Stimulated activated CD4-positive, alpha-beta T cell treated with anti-CD3 and anti-CD28 coated beads, TNF-alpha, amount 100 ng/mL, for 4 hours (primary cell): Measurements from ENCODE around the gene XPNPEP2.
A peak's percentile ranks its signal among the peaks of the same experiment; 100 is the strongest.
"Not testable (repeated sequence)": the region's sequence is repeated elsewhere in the genome, so short reads cannot be mapped to it uniquely, and the experiment has no call there.

ENCODE experiments used
- DNase-seq, 3 experiments: peaks; one replicate each; pipeline ENCODE4 v3.0.0-alpha.2; 2020; ENCODE audit warnings: low read depth in 3 of 3

XPNPEP2 gene

DNA sequence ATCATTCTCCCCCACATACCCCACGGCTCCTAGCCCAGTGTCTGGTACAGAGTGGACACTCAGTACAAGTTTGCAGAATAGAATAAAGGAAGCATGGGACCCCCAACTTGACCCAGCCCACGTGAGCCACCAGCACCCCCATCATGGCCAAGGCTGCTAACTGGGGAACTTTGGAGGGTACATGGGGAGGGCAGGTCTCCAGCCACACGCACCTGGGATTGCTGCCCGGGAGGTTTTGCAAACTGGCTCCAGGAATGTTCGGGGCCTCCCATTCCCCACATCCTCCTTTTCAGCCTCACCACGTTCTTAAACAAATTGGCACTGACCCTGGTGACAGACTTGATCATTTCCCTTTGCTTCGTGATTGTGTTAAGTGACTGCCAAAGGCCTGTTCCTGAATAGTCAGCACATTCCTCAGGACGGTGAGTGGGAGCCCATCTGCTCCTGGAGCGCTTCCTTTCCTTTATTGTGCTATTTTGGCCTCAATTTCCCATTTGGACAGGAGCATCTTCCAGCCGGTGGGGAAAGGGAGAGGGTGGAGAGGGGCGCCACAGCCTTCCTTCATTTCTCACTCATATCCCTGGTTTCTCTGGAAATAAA lies 18.7 kb upstream of the XPNPEP2 start:
- no peak for DNase-seq

- DNase-seq, result no peak
Observed at GRCh38 chrX:129720741-129721140, 18.0 kb upstream of the XPNPEP2 start.

- no peak for DNase-seq
Observed at GRCh38 chrX:129721414-129721813, 17.4 kb upstream of the XPNPEP2 start.

DNA sequence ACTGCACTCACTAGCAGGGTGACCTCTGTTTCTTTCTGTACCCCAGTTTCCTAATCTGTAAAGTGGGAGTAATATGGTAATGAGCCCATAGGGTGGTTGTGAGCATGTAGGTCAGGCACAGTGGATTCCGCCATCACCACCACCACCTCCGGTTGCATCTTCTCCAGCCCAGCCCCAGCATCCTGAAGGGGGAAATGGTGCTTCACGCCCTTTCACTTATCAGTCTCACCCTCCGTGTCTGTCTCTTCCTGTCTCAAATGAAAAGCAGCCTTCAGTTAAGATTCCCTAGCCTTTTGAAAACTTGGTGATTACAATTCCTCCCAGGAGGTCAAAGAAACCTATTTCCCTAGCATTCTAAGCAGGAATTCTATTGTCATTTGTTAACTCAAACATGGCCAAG lies 16.9 kb upstream of the XPNPEP2 start:
- DNase-seq, result no peak

DNA sequence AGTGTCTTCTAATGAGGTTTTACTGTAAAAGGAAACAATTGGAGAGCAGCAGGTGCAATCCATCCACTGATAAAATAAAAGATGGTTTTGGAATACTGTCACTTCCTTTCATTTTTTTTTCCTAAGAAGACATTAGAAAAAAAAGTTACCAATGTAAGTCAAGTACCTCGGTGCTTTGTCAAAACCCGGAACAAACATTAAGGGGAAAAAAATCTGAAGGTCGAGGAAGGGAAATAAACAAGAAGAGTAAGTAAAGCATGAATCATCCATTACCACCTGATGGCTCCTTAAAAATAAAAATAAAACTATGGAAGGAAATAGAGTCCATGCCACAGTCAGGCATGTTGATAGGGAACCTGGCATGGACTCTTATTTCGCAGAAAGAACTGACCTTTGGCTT lies 15.3 kb upstream of the XPNPEP2 start:
- DNase-seq, result no peak

- no peak for DNase-seq
Observed at GRCh38 chrX:129724754-129725153, 14.0 kb upstream of the XPNPEP2 start.

GRCh38 chrX:129726307-129727111 lies 12.3 kb upstream of the XPNPEP2 start:
- DNase-seq, result peak in 1 of 3 experiments; percentile 5

DNA sequence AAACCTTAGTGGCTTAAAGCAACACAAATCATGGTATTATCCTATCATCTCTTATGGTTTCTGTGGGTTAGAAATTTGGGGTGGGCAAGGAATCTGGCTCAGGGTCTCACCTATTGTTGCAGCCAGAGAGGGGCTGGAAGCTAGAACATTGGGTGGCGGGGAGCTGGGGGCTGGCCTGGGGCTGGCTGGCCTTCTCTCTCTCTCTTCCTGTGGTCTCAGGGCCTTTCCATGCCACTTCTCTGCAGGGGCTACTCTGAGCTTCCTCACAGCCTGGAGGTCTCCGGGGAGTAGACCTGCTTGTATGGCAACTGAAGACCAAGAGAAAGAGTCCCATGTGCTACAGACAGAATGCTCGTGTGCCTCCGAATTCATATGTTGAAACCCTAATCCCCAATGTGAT lies 10.7 kb upstream of the XPNPEP2 start:
- DNase-seq, result no peak

DNA sequence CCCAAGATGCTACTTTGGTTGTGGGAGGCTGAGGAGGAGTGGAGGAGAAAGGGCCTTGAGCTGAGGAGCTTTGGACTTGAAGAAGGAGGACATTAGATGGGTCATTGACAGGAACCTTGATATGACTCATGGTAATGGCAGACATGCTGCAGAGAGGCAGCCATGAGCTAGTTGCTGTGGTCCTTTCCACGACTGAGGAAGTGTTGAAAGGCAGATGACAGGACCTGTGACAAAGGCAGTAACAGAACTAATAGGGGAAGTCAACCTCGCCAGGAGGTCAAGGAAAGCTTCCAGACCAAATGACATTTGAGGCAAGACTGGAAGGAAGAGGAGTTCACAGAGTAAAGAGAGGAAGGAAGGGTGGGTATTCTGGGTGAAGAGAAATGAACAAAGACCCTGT lies 7.6 kb upstream of the XPNPEP2 start:
- no peak for DNase-seq

- DNase-seq, result no peak
Observed at GRCh38 chrX:129732857-129733256, 5.9 kb upstream of the XPNPEP2 start.

- no peak for DNase-seq
Observed at GRCh38 chrX:129733335-129733734, 5.4 kb upstream of the XPNPEP2 start.

GRCh38 chrX:129736491-129736890 lies 2.3 kb upstream of the XPNPEP2 start:
- DNase-seq, result no peak

DNA sequence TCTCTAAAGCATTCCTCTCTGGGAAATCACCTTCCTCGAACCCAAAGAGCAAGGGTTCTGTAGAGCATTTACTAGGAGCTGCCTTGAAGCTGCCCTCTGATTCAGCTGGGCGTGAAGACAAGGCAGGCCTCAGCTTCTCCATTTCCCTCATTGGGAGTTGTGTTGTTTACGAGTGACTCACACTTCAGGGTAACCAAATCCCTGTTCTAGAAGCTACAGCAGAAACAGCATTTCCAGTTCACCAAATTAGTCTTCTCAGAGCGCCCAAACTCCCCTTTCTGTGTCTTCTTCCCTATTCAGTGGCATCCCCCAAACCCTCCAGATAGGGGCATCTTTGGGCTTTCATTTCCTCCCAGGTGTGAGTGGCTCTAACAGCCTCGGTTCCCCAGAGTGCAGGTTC lies 863 bp upstream of the XPNPEP2 start:
- no peak for DNase-seq

GRCh38 chrX:129739578-129739977 lies 799 bp downstream of the XPNPEP2 start:
- no peak for DNase-seq

DNA sequence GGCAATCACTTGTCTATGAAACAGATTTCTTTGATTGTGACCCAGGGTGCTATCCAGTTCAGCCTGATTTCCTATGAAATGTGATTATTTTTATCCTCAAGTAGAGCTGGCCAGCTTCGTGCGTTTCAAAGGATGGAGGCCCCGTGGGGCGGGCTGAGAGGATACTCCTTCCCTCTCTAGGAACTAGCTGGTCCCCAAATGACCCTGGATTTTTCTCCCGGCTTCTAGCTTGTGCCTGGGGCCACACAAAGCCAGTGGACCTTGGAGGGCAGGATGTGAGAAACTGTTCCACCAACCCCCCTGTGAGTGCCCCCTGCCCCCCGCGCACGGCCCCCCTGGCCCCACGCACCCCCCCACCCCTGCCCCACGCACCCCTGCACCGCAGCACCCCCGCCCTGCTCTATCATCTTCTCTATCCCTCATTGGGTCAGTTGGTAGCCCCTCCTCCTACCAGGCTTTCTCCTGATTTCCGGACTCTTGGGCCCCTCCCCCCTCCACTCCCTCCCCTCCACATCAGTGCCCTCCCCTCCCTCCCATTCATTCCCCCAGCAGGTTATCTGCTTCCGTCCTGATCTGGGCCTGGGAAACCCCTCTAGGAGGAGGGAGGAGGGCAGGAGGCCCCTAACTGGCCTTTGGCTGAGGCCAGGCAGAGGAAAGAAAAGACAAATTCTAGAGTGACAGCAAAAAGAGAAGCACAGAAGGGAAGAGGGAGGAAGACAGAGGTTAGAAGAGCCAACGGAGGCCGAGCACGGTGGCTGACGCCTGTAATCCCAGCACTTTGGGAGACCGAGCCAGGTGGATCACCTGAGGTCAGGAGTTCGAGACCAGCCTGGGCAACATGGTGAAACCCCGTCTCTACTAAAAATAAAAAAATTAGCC lies 3.3 kb downstream of the XPNPEP2 start:
- DNase-seq, result no peak

DNA sequence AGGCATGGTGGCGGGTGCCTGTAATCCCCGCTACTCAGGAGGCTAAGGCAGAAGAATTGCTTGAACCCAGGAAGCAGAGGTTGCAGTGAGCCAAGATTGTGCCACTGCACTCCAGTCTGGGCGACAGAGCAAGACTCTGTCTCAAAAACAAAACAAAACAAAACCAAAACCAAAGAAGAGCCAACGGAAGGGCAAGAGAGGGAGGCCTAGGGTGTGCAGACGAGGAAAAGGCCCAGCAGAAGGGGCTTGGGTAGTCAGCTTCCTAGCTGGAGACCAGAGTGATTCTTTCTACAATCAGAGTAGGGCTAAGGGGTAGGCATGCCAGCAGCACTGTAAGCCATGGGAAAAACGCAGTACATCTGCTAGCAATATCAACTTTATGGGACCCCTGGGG lies 4.0 kb downstream of the XPNPEP2 start:
- DNase-seq, result not testable (repeated sequence)

GRCh38 chrX:129743821-129744220 lies 5.0 kb downstream of the XPNPEP2 start:
- no peak for DNase-seq

- DNase-seq, result no peak
Observed at GRCh38 chrX:129744861-129745321, 6.1 kb downstream of the XPNPEP2 start.

- DNase-seq, result no peak
Observed at GRCh38 chrX:129746557-129747470, 8.0 kb downstream of the XPNPEP2 start.

DNA sequence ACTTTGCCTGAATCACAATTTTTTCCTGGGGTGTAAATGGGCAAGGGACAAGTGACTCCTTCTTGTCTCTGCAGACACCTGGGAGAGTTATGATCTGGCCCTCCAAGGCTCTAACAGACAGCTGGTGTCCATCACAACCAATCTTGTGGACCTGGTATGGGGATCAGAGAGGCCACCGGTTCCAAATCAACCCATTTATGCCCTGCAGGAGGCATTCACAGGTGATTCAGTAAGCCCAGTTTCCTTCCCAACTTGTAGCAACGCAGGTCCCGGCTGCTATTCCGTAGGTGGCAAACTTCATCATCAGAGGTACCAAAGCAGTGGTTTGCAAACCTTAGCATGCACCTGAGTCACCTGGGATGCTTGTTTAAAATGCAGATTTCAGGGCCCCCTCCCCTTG lies 8.8 kb downstream of the XPNPEP2 start:
- no peak for DNase-seq

DNA sequence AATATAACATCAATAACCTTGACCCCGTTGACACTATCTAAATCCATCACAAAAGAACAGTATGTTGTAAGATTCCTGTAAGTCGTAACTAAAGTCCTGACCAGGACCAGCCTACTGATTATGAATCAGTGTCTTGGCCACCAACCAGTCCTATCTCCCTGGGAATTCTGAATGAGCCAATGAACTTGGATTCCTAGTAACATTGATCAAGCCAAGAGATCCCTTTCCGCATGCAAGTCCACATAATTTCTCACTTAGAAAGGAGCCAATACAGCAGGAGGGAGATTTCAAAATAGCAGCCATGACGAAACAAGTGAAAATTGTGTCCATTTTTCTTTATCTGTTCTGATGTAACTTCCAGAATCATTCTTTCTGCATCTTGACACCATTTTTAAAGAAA lies 9.5 kb downstream of the XPNPEP2 start:
- DNase-seq, result no peak
